Endothelial cell of umbilical vein (primary cell): Measurements from ENCODE around the gene CCDC85C. TPM values are rescaled to one million over a fixed set of nuclear protein-coding genes. Genes with fewer than 3 reads are reported as not detected.

Experiments
- BruUV-seq: library from RNA; stranded (reverse); fragments of 400-500 nt; replicated peaks from 2 replicates; lab custom pipeline; 2021; lab: Mats Ljungman, UMichigan
- CTCF ChIA-PET: fragments of 300-600, 350-600 bp; sonication (Branson Sonifier 250); formaldehyde crosslinking; loops from one replicate; lab custom pipeline; 2021; ENCODE audit warnings: antibody characterized with exemption, inconsistent platforms; lab: Charles Lee
- POLR2A ChIA-PET: fragments of 300-600, 350-600 bp; sonication (Branson Sonifier 250); formaldehyde crosslinking; loops from one replicate; lab custom pipeline; 2021; ENCODE audit warnings: antibody characterized with exemption, inconsistent platforms; lab: Charles Lee
- DNase-seq: peaks from one replicate; pipeline ENCODE4 v3.0.0-alpha.2; 2011; ENCODE audit warnings: low read depth, low spot score
- FAIRE-seq: peaks from 2 replicates; lab custom pipeline; 2011; peaks lifted over from hg19 to GRCh38; lab: Jason Lieb, UNC
- H2AFZ ChIP-seq: 2 replicates; pipeline ENCODE4 v1.6.0; 2012; ENCODE audit warnings: low read depth, low read length, control low read depth, inconsistent platforms
- H3K27ac ChIP-seq: 2 replicates; pipeline ENCODE4 v1.5.1; 2011; ENCODE audit warnings: low read depth, mild to moderate bottlenecking, control low read depth, low read length, moderate library complexity; ENCODE audit not compliant: insufficient read depth
- H3K27me3 ChIP-seq, 2 experiments: 2 replicates each; pipeline versions ENCODE4 v1.6.0 to v1.6.1; 2011; ENCODE audit warnings: low read length in 2 of 2, mixed read lengths in 1 of 2; ENCODE audit not compliant: control insufficient read depth in 2 of 2, insufficient read depth in 2 of 2
- H3K36me3 ChIP-seq, 2 experiments: 2 replicates in 1 of 2; 3 replicates in 1 of 2; pipeline ENCODE4 v1.5.1; 2011; ENCODE audit warnings: low read length in 2 of 2, mild to moderate bottlenecking in 1 of 2, moderate library complexity in 1 of 2; ENCODE audit not compliant: control insufficient read depth in 2 of 2, insufficient read depth in 2 of 2; ENCODE audit errors: extremely low read depth in 1 of 2
- H3K4me1 ChIP-seq: 3 replicates; pipeline ENCODE4 v1.5.1; 2011; ENCODE audit warnings: mild to moderate bottlenecking, low read length; ENCODE audit not compliant: control insufficient read depth, insufficient read depth; ENCODE audit errors: extremely low read depth
- H3K4me2 ChIP-seq: 2 replicates; pipeline ENCODE4 v1.6.1; 2011; ENCODE audit warnings: low read length, control low read depth, mixed read lengths; ENCODE audit not compliant: insufficient read depth
- H3K4me3 ChIP-seq, 3 experiments: fragments of 200-600 bp in 1 of 3; sonication (generic), shearing (Covaris generic) in 1 of 3; replicated peaks in 1 of 3; 2 replicates each; pipeline ENCODE4 v1.5.1; 2011 to 2016; ENCODE audit warnings: control low read depth in 3 of 3, low read length in 3 of 3, mild to moderate bottlenecking in 2 of 3, inconsistent platforms in 1 of 3, low read depth in 1 of 3, moderate library complexity in 1 of 3; ENCODE audit not compliant: insufficient read depth in 1 of 3
- H3K79me2 ChIP-seq: 2 replicates; pipeline ENCODE4 v1.6.0; 2012; ENCODE audit warnings: low read length, inconsistent platforms; ENCODE audit not compliant: control insufficient read depth, insufficient read depth
- H3K9ac ChIP-seq: replicated peaks from 2 replicates; pipeline ENCODE3; 2011; ENCODE audit warnings: low read length, control low read depth; ENCODE audit not compliant: insufficient read depth; ENCODE audit errors: extremely low read depth
- H3K9me1 ChIP-seq: replicated peaks from 3 replicates; pipeline ENCODE4 v1.6.0; 2011; ENCODE audit warnings: mild to moderate bottlenecking, low read length; ENCODE audit not compliant: control insufficient read depth, insufficient read depth; ENCODE audit errors: extremely low read depth
- H3K9me3 ChIP-seq: replicated peaks from 2 replicates; pipeline ENCODE4 v1.5.1; 2012; ENCODE audit warnings: low read length, inconsistent platforms; ENCODE audit not compliant: control insufficient read depth, insufficient read depth
- H4K20me1 ChIP-seq: replicated peaks from 2 replicates; pipeline ENCODE3; 2011; ENCODE audit warnings: mild to moderate bottlenecking, low read length; ENCODE audit not compliant: control insufficient read depth, insufficient read depth; ENCODE audit errors: extremely low read depth
- CTCF ChIP-seq, 2 donors: IDR thresholded peaks; 1 replicate in 1 of 2; 2 replicates in 1 of 2; pipeline ENCODE4 v1.5.1; 2011; ENCODE audit warnings: low read length in 2 of 2, mild to moderate bottlenecking in 2 of 2, moderate library complexity in 2 of 2, control low read depth in 1 of 2, inconsistent platforms in 1 of 2, low read depth in 1 of 2; ENCODE audit not compliant: insufficient read depth in 1 of 2; ENCODE audit errors: extremely low read depth in 1 of 2
- EZH2 ChIP-seq: IDR thresholded peaks from 2 replicates; pipeline ENCODE4 v1.6.1; 2012; ENCODE audit warnings: borderline replicate concordance, low read depth, mild to moderate bottlenecking, moderate library complexity, low read length, inconsistent platforms; ENCODE audit not compliant: severe bottlenecking
- GATA2 ChIP-seq: IDR thresholded peaks from 2 replicates; pipeline ENCODE4 v1.7.0; 2011; ENCODE audit warnings: low read depth, mild to moderate bottlenecking, moderate library complexity, mixed read lengths, low read length; ENCODE audit not compliant: insufficient read length, insufficient read depth
- JUN ChIP-seq: IDR thresholded peaks from 2 replicates; pipeline ENCODE4 v1.6.1; 2011; ENCODE audit warnings: borderline replicate concordance, low read depth; ENCODE audit not compliant: insufficient read length, insufficient read depth
- MAX ChIP-seq: IDR thresholded peaks from 2 replicates; pipeline ENCODE4 v1.6.1; 2011; ENCODE audit not compliant: insufficient read depth, insufficient read length
- MYC ChIP-seq: IDR thresholded peaks from one replicate; pipeline ENCODE4 v1.6.1; 2011; ENCODE audit warnings: mild to moderate bottlenecking, low read depth, low read length
- POLR2A ChIP-seq: IDR thresholded peaks from 2 replicates; pipeline ENCODE4 v1.6.1; 2012; ENCODE audit warnings: low read depth, mild to moderate bottlenecking, control low read depth, low read length
- dilution Hi-C: fragments of 300-500 bp; cut with MboI; formaldehyde crosslinking; loops from one replicate; pipeline ENCODE4 v1.15.0; 2019; ENCODE audit warnings: low sequenced_read_pairs; ENCODE audit not compliant: extremely low pct_ligation_motif_present
- intact Hi-C: fragments of 100-400 bp; cut with micrococcal nuclease; formaldehyde crosslinking; loops from one replicate; pipeline ENCODE4 v1.10.0; 2022
- polyA plus RNA-seq, 4 experiments: library from polyadenylated mRNA; depleted of rRNA in 3 of 4; stranded (reverse) in 3 of 4; unstranded in 1 of 4; fragments of >200 nt; gene quantifications; 2 replicates each; pipeline versions ENCODE4 v1.2.1 to v1.2.3, GENCODE V29; 2011 to 2012; ENCODE audit warnings: missing spikeins in 1 of 4
- total RNA-seq: library from RNA; stranded (reverse); gene quantifications from 2 replicates; pipeline ENCODE4 v1.2.3, GENCODE V29; 2021

Gene CCDC85C
- total and polyA plus RNA-seq, 2 donors (not counting 3 experiments of a cell fraction or from before 2014, with no cell fraction given) = 7.5 to 17.8 TPM

- Histone ChIP-seq H3K36me3 (no peaks in the 10 kb centered on the region), H3K79me2 (no peaks in the 10 kb centered on the region), H3K9me3 (no peaks in the 10 kb centered on the region), H3K27ac (no peak overlapping the region), H3K4me3 (no peak overlapping the region), H3K9me1 (no peaks in the 10 kb centered on the region), H2AFZ (no peak overlapping the region), H4K20me1 (no peaks in the 10 kb centered on the region), H3K4me2 (no peak overlapping the region), H3K4me1 (no peaks in the 10 kb centered on the region), H3K9ac (no peak overlapping the region), H3K27me3 (no peaks in the 10 kb centered on the region)
- POLR2A ChIA-PET = no interaction called here
- TF ChIP-seq MYC = no peak
- TF ChIP-seq MAX = no peak
- no peak for TF ChIP-seq JUN
- no peak for TF ChIP-seq POLR2A
- no peak for TF ChIP-seq EZH2
- CTCF ChIA-PET = interaction anchor here (0.7 kb wide), 1 partner anchor 129 kb away, joined by 3 read pairs; no protein-coding TSS in a partner anchor
- intact Hi-C loops (no loop called here), dilution Hi-C loops (no loop called here)
- FAIRE-seq = no peak
- DNase-seq = no peak
- BruUV-seq = no TSS peak
Observed at GRCh38 chr14:99552572-99553216, 51.3 kb downstream of the CCDC85C start.

GRCh38 chr14:99552021-99552553 is 51.9 kb downstream of the CCDC85C start:
- Histone ChIP-seq H3K79me2 (no peaks in the 10 kb centered on the region), H3K4me1 (no peaks in the 10 kb centered on the region), H3K9me3 (no peaks in the 10 kb centered on the region), H3K9me1 (no peaks in the 10 kb centered on the region), H3K4me3 (no peak overlapping the region), H4K20me1 (no peaks in the 10 kb centered on the region), H3K27me3 (no peaks in the 10 kb centered on the region), H3K4me2 (no peak overlapping the region), H3K36me3 (no peaks in the 10 kb centered on the region), H3K9ac (no peak overlapping the region), H3K27ac (no peak overlapping the region), H2AFZ (no peak overlapping the region)
- DNase-seq (no peak), FAIRE-seq (no peak)
- ChIA-PET POLR2A (no interaction called here), CTCF (interaction anchor here (0.7 kb wide), 1 partner anchor 130 kb away, joined by 3 read pairs; no protein-coding TSS in a partner anchor)
- dilution Hi-C loops = no loop called here
- intact Hi-C loops = no loop called here
- TF ChIP-seq JUN (no peak), GATA2 (no peak), CTCF (IDR thresholded peaks at IDR 0.05; ENCODE audit: extremely low read depth in 1 of 2, insufficient read depth in 1 of 2, low read depth in 1 of 2, low read length in 2 of 2) (no peak), MAX (no peak), POLR2A (no peak), MYC (no peak), EZH2 (no peak)
- BruUV-seq = no TSS peak
